IMR-90 (cell line): ENCODE measurements around the gene PCSK2. TPM values are rescaled to one million over a fixed set of nuclear protein-coding genes. Genes with fewer than 3 reads are reported as not detected.

Source experiments
- ATAC-seq: fragments of 200-7000 bp; cut with Tn5 transposase; 2 replicates; pipeline ENCODE4 v1.9.1; 2020; ENCODE audit warnings: low read depth, mild to moderate bottlenecking, moderate library complexity
- BruUV-seq: library from RNA; stranded (reverse); fragments of 400-500 nt; replicated peaks from 2 replicates; lab custom pipeline; 2021; lab: Mats Ljungman, UMichigan
- CTCF ChIA-PET: fragments of 300-600 bp; formaldehyde crosslinking; extraction: SDS; loops from one replicate; lab custom pipeline; 2021; ENCODE audit warnings: antibody characterized with exemption; lab: Yijun Ruan, JAX
- POLR2A ChIA-PET: fragments of 300-600 bp; sonication (Branson Sonifier 250); formaldehyde crosslinking; loops from one replicate; lab custom pipeline; 2022; ENCODE audit warnings: antibody characterized with exemption; ENCODE audit not compliant: unreplicated experiment; lab: Charles Lee
- DNase-seq: peaks from one replicate; pipeline ENCODE4 v3.0.0; 2013
- H2AFZ ChIP-seq: replicated peaks from 2 replicates; pipeline ENCODE3; 2013; ENCODE audit warnings: low read length, mild to moderate bottlenecking; ENCODE audit not compliant: poor library complexity
- H2AK5ac ChIP-seq: 2 replicates; pipeline ENCODE4 v1.6.1; 2013; ENCODE audit warnings: low read depth, low read length, inconsistent platforms
- H2AK9ac ChIP-seq: replicated peaks from 2 replicates; pipeline ENCODE3; 2013; ENCODE audit warnings: mild to moderate bottlenecking, low read depth, low read length, moderate library complexity; ENCODE audit not compliant: poor library complexity
- H2BK120ac ChIP-seq: 2 replicates; pipeline ENCODE4 v1.6.1; 2013; ENCODE audit warnings: low read depth, low read length, inconsistent platforms
- H2BK15ac ChIP-seq: 3 replicates; pipeline ENCODE4 v1.6.1; 2013; ENCODE audit warnings: low read depth, low read length, inconsistent platforms
- H2BK20ac ChIP-seq: 2 replicates; pipeline ENCODE4 v1.6.1; 2013; ENCODE audit warnings: low read depth, mild to moderate bottlenecking, inconsistent platforms, low read length, moderate library complexity
- H2BK5ac ChIP-seq: 2 replicates; pipeline ENCODE4 v1.6.1; 2013; ENCODE audit warnings: mild to moderate bottlenecking, low read depth, low read length, inconsistent platforms; ENCODE audit not compliant: poor library complexity, severe bottlenecking
- H3K14ac ChIP-seq: replicated peaks from 2 replicates; pipeline ENCODE4 v1.6.1; 2013; ENCODE audit warnings: low read depth, low read length, inconsistent platforms
- H3K18ac ChIP-seq: 2 replicates; pipeline ENCODE4 v1.6.1; 2013; ENCODE audit warnings: low read depth, low read length, control low read depth
- H3K23ac ChIP-seq: 2 replicates; pipeline ENCODE4 v1.6.1; 2013; ENCODE audit warnings: low read depth, low read length, inconsistent platforms
- H3K27ac ChIP-seq: 2 replicates; pipeline ENCODE4 v1.5.1; 2013; ENCODE audit warnings: mild to moderate bottlenecking, control low read depth, low read length; ENCODE audit not compliant: insufficient read depth
- H3K27me3 ChIP-seq: 2 replicates; pipeline ENCODE4 v1.6.1; 2013; ENCODE audit warnings: low read length; ENCODE audit not compliant: control insufficient read depth, insufficient read depth
- H3K36me3 ChIP-seq: 2 replicates; pipeline ENCODE4 v1.6.1; 2013; ENCODE audit warnings: low read length, mixed read lengths; ENCODE audit not compliant: control insufficient read depth, insufficient read depth
- H3K4ac ChIP-seq: 2 replicates; pipeline ENCODE4 v1.6.1; 2013; ENCODE audit warnings: low read depth, low read length, inconsistent platforms
- H3K4me1 ChIP-seq: 2 replicates; pipeline ENCODE4 v1.6.1; 2013; ENCODE audit warnings: low read length, mixed read lengths; ENCODE audit not compliant: control insufficient read depth, insufficient read depth
- H3K4me2 ChIP-seq: 2 replicates; pipeline ENCODE4 v1.6.1; 2013; ENCODE audit warnings: low read depth, mild to moderate bottlenecking, control low read depth, low read length, moderate library complexity
- H3K4me3 ChIP-seq: 2 replicates; pipeline ENCODE4 v1.5.1; 2013; ENCODE audit warnings: low read depth, mild to moderate bottlenecking, control low read depth, low read length, moderate library complexity; ENCODE audit not compliant: insufficient read depth
- H3K56ac ChIP-seq: 2 replicates; pipeline ENCODE4 v1.6.1; 2013; ENCODE audit warnings: low read length, inconsistent platforms; ENCODE audit not compliant: insufficient read depth; ENCODE audit errors: extremely low read depth
- H3K79me1 ChIP-seq, 2 experiments: 2 replicates each; pipeline ENCODE4 v1.6.1; 2013; ENCODE audit warnings: low read length in 2 of 2, inconsistent platforms in 1 of 2, low read depth in 1 of 2
- H3K9ac ChIP-seq: 2 replicates; pipeline ENCODE4 v1.6.1; 2013; ENCODE audit warnings: low read depth, low read length, control low read depth
- H3K9me1 ChIP-seq: 2 replicates; pipeline ENCODE4 v1.6.1; 2013; ENCODE audit warnings: low read length, inconsistent platforms; ENCODE audit not compliant: insufficient read depth
- H3K9me3 ChIP-seq: 2 replicates; pipeline ENCODE4 v1.6.1; 2013; ENCODE audit warnings: low read length; ENCODE audit not compliant: control insufficient read depth, insufficient read depth
- H4K20me1 ChIP-seq: 2 replicates; pipeline ENCODE4 v1.6.1; 2013; ENCODE audit warnings: low read length, inconsistent platforms; ENCODE audit not compliant: insufficient read depth
- H4K5ac ChIP-seq: 2 replicates; pipeline ENCODE4 v1.6.1; 2013; ENCODE audit warnings: mild to moderate bottlenecking, low read depth, low read length, control low read depth
- H4K8ac ChIP-seq, 2 experiments: 2 replicates each; pipeline ENCODE4 v1.6.1; 2013; ENCODE audit warnings: low read depth in 2 of 2, low read length in 2 of 2, control low read depth in 1 of 2, inconsistent platforms in 1 of 2
- H4K91ac ChIP-seq: 2 replicates; pipeline ENCODE4 v1.6.1; 2013; ENCODE audit warnings: low read depth, low read length, inconsistent platforms; ENCODE audit not compliant: insufficient read depth
- CEBPB ChIP-seq: IDR thresholded peaks from 2 replicates; pipeline ENCODE4 v1.6.1; 2012; ENCODE audit warnings: low read depth, low read length, improper control_type of control experiment
- RFX5 ChIP-seq: IDR thresholded peaks from 2 replicates; pipeline ENCODE4 v1.8.0; 2012; ENCODE audit warnings: low read depth, mild to moderate bottlenecking, low read length, moderate library complexity
- WGBS, 2 experiments: methylation state at CpG; one replicate each; pipeline versions ENCODE4 v1.1.5 to v1.1.7; 2013; ENCODE audit warnings: missing lambda C conversion rate in 2 of 2; ENCODE audit not compliant: insufficient read length in 1 of 2; ENCODE audit errors: extremely low coverage in 2 of 2; 5-methylcytosine and 5-hydroxymethylcytosine counted together
- dilution Hi-C: fragments of 300-500 bp; cut with HindIII; formaldehyde crosslinking; loops from one replicate; pipeline ENCODE4 v1.14.3; 2018; ENCODE audit warnings: low sequenced_read_pairs; ENCODE audit not compliant: unreplicated experiment
- in situ Hi-C: fragments of 300-500 bp; cut with MboI; formaldehyde crosslinking; loops from 3 replicates; pipeline ENCODE4 v1.14.3; 2019; ENCODE audit warnings: low sequenced_read_pairs, inconsistent platforms, mixed read lengths
- intact Hi-C: fragments of 100-400 bp; cut with micrococcal nuclease; formaldehyde crosslinking; loops from 2 replicates; pipeline ENCODE4 v1.10.0; 2022
- polyA plus RNA-seq, 3 experiments: library from polyadenylated mRNA; depleted of rRNA; stranded (reverse); fragments of >200 nt; gene quantifications; 2 replicates each; pipeline ENCODE4 v1.2.3, GENCODE V29; 2012; ENCODE audit warnings: low replicate concordance in 1 of 3
- total RNA-seq: library from RNA; depleted of rRNA; stranded (reverse); fragments of >200 nt; gene quantifications from 2 replicates; pipeline ENCODE4 v1.2.3, GENCODE V29; 2012
- TF ChIP-seq, protein P1 (sequence below): fragments of 150-350 bp; IDR thresholded peaks from 2 replicates; pipeline ENCODE4 v1.6.1; 2017; ENCODE audit warnings: mild to moderate bottlenecking, antibody characterized with exemption, low read length, low read depth

Gene PCSK2
- total and polyA plus RNA-seq, 2 of the 4 experiments (the other 2 are of a cell fraction), result not detected

DNA sequence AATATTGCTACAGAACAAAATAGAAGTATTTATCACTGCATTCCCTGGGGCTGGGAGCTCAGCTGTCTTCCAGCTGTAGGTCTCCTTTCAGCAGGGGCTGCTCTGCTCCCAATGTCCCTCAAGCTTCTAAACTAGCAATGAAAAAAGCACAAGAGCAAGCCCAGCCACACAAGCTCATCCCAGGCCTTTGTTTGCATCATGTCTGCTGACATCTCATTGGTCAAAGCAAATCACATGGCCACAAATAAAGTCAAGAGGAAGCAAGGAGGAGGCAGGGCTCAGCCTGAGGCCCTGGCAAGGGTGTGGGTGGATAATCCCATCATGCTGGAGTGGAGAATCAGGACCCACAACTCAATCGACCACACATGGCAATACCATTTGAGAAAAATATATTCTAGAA lies 306.6 kb downstream of the PCSK2 start:
- no CpG with 5 or more reads among the region's 1 CpG for WGBS, 2 experiments
- Histone ChIP-seq H3K4me2 (no peak overlapping the region), H3K9ac (no peak overlapping the region), H3K23ac (no peak overlapping the region; the same call in 1 of the 2 replicates), H3K4me1 (peaks cover 3% of the 10 kb centered on the region; the same call in 1 of the 2 replicates), H3K14ac (no peak overlapping the region), H2AFZ (peak overlapping the region; percentile 77), H2BK20ac (no peak overlapping the region), H3K18ac (no peak overlapping the region), H2AK9ac (peak overlapping the region; percentile 19), H3K56ac (no peak overlapping the region), H4K20me1 (no peaks in the 10 kb centered on the region), H3K27me3 (no peaks in the 10 kb centered on the region), H2AK5ac (peak overlapping the region; percentile 40; the same call in 1 of the 2 replicates), H4K91ac (no peak overlapping the region), H2BK120ac (peak overlapping the region; percentile 3; the same call in 1 of the 2 replicates), H3K36me3 (no peaks in the 10 kb centered on the region), H4K5ac (no peak overlapping the region; the same call in 1 of the 2 replicates), H3K4ac (no peak overlapping the region), H4K8ac (peak overlapping the region in 1 of 2 experiments; percentile 88; a peak in 3 of 4 replicates), H2BK5ac (no peak overlapping the region), H2BK15ac (no peak overlapping the region), H3K27ac (no peak overlapping the region; the same call in 1 of the 2 replicates), H3K79me1 (peaks cover 0 to 6% of the 10 kb centered on the region in 2 experiments; a peak in 2 of 4 replicates), H3K9me3 (no peaks in the 10 kb centered on the region), H3K4me3 (no peak overlapping the region), H3K9me1 (no peaks in the 10 kb centered on the region; the same call in 1 of the 2 replicates)
- dilution Hi-C loops (no loop called here), in situ Hi-C loops (no loop called here), intact Hi-C loops (loop anchor here (10.0 kb wide), 1 partner anchor 401 kb away; no protein-coding TSS in a partner anchor)
- DNase-seq, result peak; percentile 60
- CTCF ChIA-PET, result interaction anchor here (1.5 kb wide), 1 partner anchor 37 kb away, joined by 4 read pairs; no protein-coding TSS in a partner anchor
- peak; percentile 18; the same call in 1 of the 2 replicates for ATAC-seq
- BruUV-seq, result no TSS peak
- POLR2A ChIA-PET, result interaction anchor here (0.7 kb wide), 1 partner anchor 36 kb away, joined by 4 read pairs; the partner anchor contains the start of gene DSTN
- TF ChIP-seq, protein P1, sequence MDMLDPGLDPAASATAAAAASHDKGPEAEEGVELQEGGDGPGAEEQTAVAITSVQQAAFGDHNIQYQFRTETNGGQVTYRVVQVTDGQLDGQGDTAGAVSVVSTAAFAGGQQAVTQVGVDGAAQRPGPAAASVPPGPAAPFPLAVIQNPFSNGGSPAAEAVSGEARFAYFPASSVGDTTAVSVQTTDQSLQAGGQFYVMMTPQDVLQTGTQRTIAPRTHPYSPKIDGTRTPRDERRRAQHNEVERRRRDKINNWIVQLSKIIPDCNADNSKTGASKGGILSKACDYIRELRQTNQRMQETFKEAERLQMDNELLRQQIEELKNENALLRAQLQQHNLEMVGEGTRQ, result peak; percentile 91
- peak; percentile 75; the same call in 1 of the 2 replicates for TF ChIP-seq CEBPB
- TF ChIP-seq RFX5, result no peak
